Keratinocyte (primary cell): ENCODE data around the gene NDUFAF8.

Experiments
- CTCF ChIP-seq, 3 experiments: IDR thresholded peaks in 1 of 3; conservative IDR thresholded peaks in 1 of 3; optimal IDR thresholded peaks in 1 of 3; 2 replicates in 2 of 3; 3 replicates in 1 of 3; pipeline versions ENCODE3 to v1.5.1; 2011; ENCODE audit warnings: low read length in 3 of 3, mild to moderate bottlenecking in 3 of 3, moderate library complexity in 2 of 3, control low read depth in 1 of 3, inconsistent platforms in 1 of 3; ENCODE audit not compliant: insufficient read depth in 2 of 3; ENCODE audit errors: extremely low read depth in 1 of 3
- EZH2 ChIP-seq: IDR thresholded peaks from one replicate; pipeline ENCODE4 v1.6.1; 2012; ENCODE audit warnings: inconsistent platforms, mild to moderate bottlenecking, low read length, moderate library complexity

GRCh38 chr17:81192386-81193050 is 46.6 kb upstream of the NDUFAF8 start:
- TF ChIP-seq CTCF (optimal IDR thresholded peaks at IDR 0.05 in 1 of 3, IDR thresholded peaks at IDR 0.05 in 1 of 3, conservative IDR thresholded peaks at IDR 0.05 in 1 of 3; ENCODE audit: extremely low read depth in 1 of 3, insufficient read depth in 2 of 3, low read length in 3 of 3) = no peak
- TF ChIP-seq EZH2 = no peak
